AML-193 (cell line): Measurements from ENCODE around the gene RNF169.

Experiments
- DNase-seq, 2 experiments: peaks; one replicate each; lab custom pipeline; 2025; lab: John Stamatoyannopoulos, UW

The RNF169 gene

GRCh38 chr11:74748211-74749126, at the start of gene RNF169:
Gene RNF169, plus strand, starts transcription at chr11:74748849. Its CDS starts 32 bp downstream, at chr11:74748881.
- DNase-seq = peak; percentile 91 to 94

- DNase-seq = no peak
Measured at GRCh38 chr11:74699615-74700396, 48.8 kb upstream of the RNF169 start.

- DNase-seq = no peak
Measured at GRCh38 chr11:74701351-74701750, 47.3 kb upstream of the RNF169 start.

GRCh38 chr11:74702383-74703007, 46.2 kb upstream of the RNF169 start:
- peak; percentile 28 to 36 for DNase-seq

GRCh38 chr11:74703211-74703610, 45.4 kb upstream of the RNF169 start:
- no peak for DNase-seq

GRCh38 chr11:74707182-74707581, 41.5 kb upstream of the RNF169 start:
- DNase-seq = no peak

GRCh38 chr11:74707602-74708510, 40.8 kb upstream of the RNF169 start:
- DNase-seq = no peak

- no peak for DNase-seq
Measured at GRCh38 chr11:74709175-74709574, 39.5 kb upstream of the RNF169 start.

- no peak for DNase-seq
Measured at GRCh38 chr11:74710281-74710938, 38.2 kb upstream of the RNF169 start.

- DNase-seq = no peak
Measured at GRCh38 chr11:74713686-74714085, 35.0 kb upstream of the RNF169 start.

GRCh38 chr11:74714904-74715303, 33.7 kb upstream of the RNF169 start:
- DNase-seq = no peak

- DNase-seq = no peak
Measured at GRCh38 chr11:74717221-74717969, 31.3 kb upstream of the RNF169 start.

- DNase-seq = no peak
Measured at GRCh38 chr11:74719011-74719410, 29.6 kb upstream of the RNF169 start.

GRCh38 chr11:74720596-74721478, 27.8 kb upstream of the RNF169 start:
- no peak for DNase-seq

GRCh38 chr11:74721479-74721835, 27.2 kb upstream of the RNF169 start:
- DNase-seq = no peak

GRCh38 chr11:74723511-74723910, 25.1 kb upstream of the RNF169 start:
- DNase-seq = no peak

GRCh38 chr11:74725701-74726100, 22.9 kb upstream of the RNF169 start:
- no peak for DNase-seq

GRCh38 chr11:74726547-74727182, 22.0 kb upstream of the RNF169 start:
- DNase-seq = peak; percentile 9 to 33

- DNase-seq = no peak
Measured at GRCh38 chr11:74729397-74729796, 19.3 kb upstream of the RNF169 start.
